Activated T-cell treated with anti-CD3 and anti-CD28 coated beads, Interleukin-2, amount 50 U/mL, for 4 hours (primary cell): ENCODE data around the gene BACH2. TPM values are rescaled to one million over a fixed set of nuclear protein-coding genes. Genes with fewer than 3 reads are reported as not detected.
"Not testable (repeated sequence)": the region's sequence is repeated elsewhere in the genome, so short reads cannot be mapped to it uniquely, and the experiment has no call there.

Experiments
- ATAC-seq, 2 donors: fragments of 200-7000 bp; cut with Tn5 transposase; one replicate each; pipeline ENCODE4 v1.10.0; 2021
- DNase-seq: peaks from one replicate; pipeline ENCODE4 v3.0.0-alpha.2; 2020
- H3K27me3 Mint-ChIP-seq: one replicate; pipeline ENCODE4 v1.8.0; 2021; ENCODE audit warnings: low read depth, mixed read lengths
- H3K36me3 Mint-ChIP-seq: one replicate; pipeline ENCODE4 v1.8.0; 2022; ENCODE audit warnings: mixed read lengths; ENCODE audit not compliant: insufficient read depth
- H3K4me1 Mint-ChIP-seq: one replicate; pipeline ENCODE4 v1.8.0; 2021; ENCODE audit warnings: low read depth, mixed read lengths
- H3K4me3 Mint-ChIP-seq: one replicate; pipeline ENCODE4 v1.8.0; 2021; ENCODE audit warnings: mild to moderate bottlenecking, moderate library complexity, mixed read lengths
- H3K9me3 Mint-ChIP-seq: one replicate; pipeline ENCODE4 v1.8.0; 2021; ENCODE audit warnings: mixed read lengths
- total RNA-seq, 3 donors: library from RNA; stranded (reverse); gene quantifications; one replicate each; pipeline ENCODE4 v1.2.1, GENCODE V29; 2021

Gene BACH2
- total RNA-seq, 3 donors from 2014 or later, result 96.5 to 118 (median 111) TPM

- Mint-ChIP-seq H3K27me3 (no peaks in the 10 kb centered on the region), H3K9me3 (no peaks in the 10 kb centered on the region), H3K4me1 (peaks cover 42% of the 10 kb centered on the region), H3K4me3 (no peak overlapping the region), H3K36me3 (peaks cover 45% of the 10 kb centered on the region)
- no peak for DNase-seq
- ATAC-seq, result no peak
Measured at GRCh38 chr6:89927791-89928550, 368.7 kb downstream of the BACH2 start.

GRCh38 chr6:89927264-89927663 lies 369.4 kb downstream of the BACH2 start:
- H3K9me3 Mint-ChIP-seq, result no peaks in the 10 kb centered on the region
- H3K36me3 Mint-ChIP-seq, result peaks cover 40% of the 10 kb centered on the region
- ATAC-seq (no peak), DNase-seq (no peak)
- H3K4me1 Mint-ChIP-seq, result peaks cover 42% of the 10 kb centered on the region
- peaks cover 2% of the 10 kb centered on the region for H3K27me3 Mint-ChIP-seq
- H3K4me3 Mint-ChIP-seq, result no peak overlapping the region

- H3K9me3 Mint-ChIP-seq, result no peaks in the 10 kb centered on the region
- peaks cover 32% of the 10 kb centered on the region for H3K36me3 Mint-ChIP-seq
- H3K27me3 Mint-ChIP-seq, result peaks cover 2% of the 10 kb centered on the region
- no peak for DNase-seq
- H3K4me3 Mint-ChIP-seq, result no peak overlapping the region
- ATAC-seq, result peak; percentile 44 to 60
- peaks cover 42% of the 10 kb centered on the region for H3K4me1 Mint-ChIP-seq
Measured at GRCh38 chr6:89925826-89926225, 370.8 kb downstream of the BACH2 start.

- Mint-ChIP-seq H3K4me3 (no peak overlapping the region), H3K9me3 (no peaks in the 10 kb centered on the region), H3K4me1 (peaks cover 35% of the 10 kb centered on the region), H3K36me3 (peaks cover 21% of the 10 kb centered on the region), H3K27me3 (peaks cover 2% of the 10 kb centered on the region)
- DNase-seq (no peak), ATAC-seq (no peak)
Measured at GRCh38 chr6:89924231-89924630, 372.4 kb downstream of the BACH2 start.

- peak in 1 of 2 donors; percentile 14 for ATAC-seq
- Mint-ChIP-seq H3K4me1 (peaks cover 11% of the 10 kb centered on the region), H3K4me3 (no peak overlapping the region), H3K36me3 (no peaks in the 10 kb centered on the region), H3K27me3 (peaks cover 2% of the 10 kb centered on the region), H3K9me3 (peaks cover 7% of the 10 kb centered on the region)
- no peak for DNase-seq
Measured at GRCh38 chr6:89921691-89922090, 375.0 kb downstream of the BACH2 start.

- peaks cover 12% of the 10 kb centered on the region for H3K9me3 Mint-ChIP-seq
- peaks cover 2% of the 10 kb centered on the region for H3K27me3 Mint-ChIP-seq
- ATAC-seq (no peak), DNase-seq (no peak)
- H3K4me1 Mint-ChIP-seq, result peaks cover 7% of the 10 kb centered on the region
- no peak overlapping the region for H3K4me3 Mint-ChIP-seq
- peaks cover 1% of the 10 kb centered on the region for H3K36me3 Mint-ChIP-seq
Measured at GRCh38 chr6:89921197-89921596, 375.4 kb downstream of the BACH2 start.

GRCh38 chr6:89917801-89918366 lies 378.8 kb downstream of the BACH2 start:
- Mint-ChIP-seq H3K27me3 (peaks cover 2% of the 10 kb centered on the region), H3K4me1 (no peaks in the 10 kb centered on the region), H3K9me3 (peaks cover 21% of the 10 kb centered on the region), H3K36me3 (peaks cover 3% of the 10 kb centered on the region), H3K4me3 (no peak overlapping the region)
- ATAC-seq, result no peak
- DNase-seq, result no peak

GRCh38 chr6:89917216-89917615 lies 379.4 kb downstream of the BACH2 start:
- DNase-seq, result no peak
- H3K36me3 Mint-ChIP-seq, result peaks cover 3% of the 10 kb centered on the region
- H3K9me3 Mint-ChIP-seq, result peaks cover 21% of the 10 kb centered on the region
- no peak for ATAC-seq
- H3K4me3 Mint-ChIP-seq, result no peak overlapping the region
- no peaks in the 10 kb centered on the region for H3K4me1 Mint-ChIP-seq
- H3K27me3 Mint-ChIP-seq, result no peaks in the 10 kb centered on the region

- Mint-ChIP-seq H3K9me3 (peaks cover 21% of the 10 kb centered on the region), H3K4me1 (no peaks in the 10 kb centered on the region), H3K27me3 (no peaks in the 10 kb centered on the region), H3K4me3 (no peak overlapping the region), H3K36me3 (peaks cover 3% of the 10 kb centered on the region)
- no peak for DNase-seq
- ATAC-seq, result no peak
Measured at GRCh38 chr6:89916136-89916920, 380.3 kb downstream of the BACH2 start.

GRCh38 chr6:89910902-89911240 lies 385.8 kb downstream of the BACH2 start:
- Mint-ChIP-seq H3K4me3 (no peak overlapping the region), H3K9me3 (peaks cover 13% of the 10 kb centered on the region), H3K27me3 (peaks cover 5% of the 10 kb centered on the region), H3K4me1 (no peaks in the 10 kb centered on the region), H3K36me3 (no peaks in the 10 kb centered on the region)
- ATAC-seq (no peak), DNase-seq (no peak)

- H3K9me3 Mint-ChIP-seq, H3K36me3 Mint-ChIP-seq, H3K27me3 Mint-ChIP-seq, ATAC-seq, H3K4me1 Mint-ChIP-seq, H3K4me3 Mint-ChIP-seq, DNase-seq: not testable (repeated sequence)
Measured at GRCh38 chr6:89910001-89910901, 386.4 kb downstream of the BACH2 start.

- Mint-ChIP-seq H3K4me1 (no peaks in the 10 kb centered on the region), H3K9me3 (no peaks in the 10 kb centered on the region), H3K27me3 (peaks cover 42% of the 10 kb centered on the region), H3K36me3 (no peaks in the 10 kb centered on the region), H3K4me3 (no peak overlapping the region)
- no peak for DNase-seq
- no peak for ATAC-seq
Measured at GRCh38 chr6:89895276-89895874, 401.3 kb downstream of the BACH2 start.

GRCh38 chr6:89894169-89894568 lies 402.5 kb downstream of the BACH2 start, which contains the start of gene GJA10:
GJA10 (plus strand) TSS chr6:89894469; CDS start chr6:89894469, 0 bp downstream.
- no peaks in the 10 kb centered on the region for H3K4me1 Mint-ChIP-seq
- no peak within 1 kb of the TSS for H3K4me3 Mint-ChIP-seq
- no peaks in the 10 kb centered on the region for H3K9me3 Mint-ChIP-seq
- no peaks in the 10 kb centered on the region for H3K36me3 Mint-ChIP-seq
- ATAC-seq (no peak), DNase-seq (no peak)
- H3K27me3 Mint-ChIP-seq, result peaks cover 43% of the 10 kb centered on the region
